Activated CD4-positive, alpha-beta memory T cell treated with anti-CD3 and anti-CD28 coated beads for 36 hours (primary cell): ENCODE results near the gene NRG2. TPM values are rescaled to one million over a fixed set of nuclear protein-coding genes. Genes with fewer than 3 reads are reported as not detected.

ENCODE experiments used
- CTCF ChIA-PET: fragments of 350-600 bp; sonication (Branson Sonifier 250); formaldehyde crosslinking; loops from one replicate; lab custom pipeline; 2021; ENCODE audit warnings: antibody characterized with exemption, inconsistent platforms; lab: Charles Lee
- POLR2A ChIA-PET: fragments of 350-600 bp; sonication (Branson Sonifier 250); formaldehyde crosslinking; loops from one replicate; lab custom pipeline; 2021; ENCODE audit warnings: antibody characterized with exemption; lab: Charles Lee
- DNase-seq: peaks from one replicate; pipeline ENCODE4 v3.0.0-alpha.2; 2020
- H3K27ac Mint-ChIP-seq: one replicate; pipeline ENCODE4 v1.8.0; 2021; ENCODE audit warnings: mixed read lengths
- H3K27me3 Mint-ChIP-seq: one replicate; pipeline ENCODE4 v1.8.0; 2021; ENCODE audit warnings: mixed read lengths
- H3K36me3 Mint-ChIP-seq: one replicate; pipeline ENCODE4 v1.8.0; 2021; ENCODE audit warnings: mixed read lengths
- H3K4me1 Mint-ChIP-seq: one replicate; pipeline ENCODE4 v1.8.0; 2021; ENCODE audit warnings: low read depth, mixed read lengths
- H3K4me3 Mint-ChIP-seq: one replicate; pipeline ENCODE4 v1.8.0; 2021; ENCODE audit warnings: mild to moderate bottlenecking, mixed read lengths
- H3K9me3 Mint-ChIP-seq: one replicate; pipeline ENCODE4 v1.8.0; 2021; ENCODE audit warnings: mixed read lengths
- intact Hi-C: fragments of 100-400 bp; cut with micrococcal nuclease; formaldehyde crosslinking; loops from one replicate; pipeline ENCODE4 v1.15.1; 2023
- total RNA-seq, 2 experiments: library from RNA; stranded (reverse); gene quantifications; one replicate each; pipeline ENCODE4 v1.2.3, GENCODE V29; 2021

NRG2 gene
- total RNA-seq, 2 experiments from 2014 or later: not detected

GRCh38 chr5:139856714-139857113, 186.4 kb downstream of the NRG2 start:
- CTCF ChIA-PET: interaction anchor here (3.1 kb wide), 1 partner anchor 69 kb away, joined by 16 read pairs; no protein-coding TSS in a partner anchor
- intact Hi-C loops: no loop called here

GRCh38 chr5:139855946-139856540, 187.1 kb downstream of the NRG2 start:
- Mint-ChIP-seq H3K27ac (no peak overlapping the region), H3K4me1 (no peaks in the 10 kb centered on the region), H3K36me3 (no peaks in the 10 kb centered on the region), H3K27me3 (no peaks in the 10 kb centered on the region), H3K4me3 (no peak overlapping the region), H3K9me3 (no peaks in the 10 kb centered on the region)
- ChIA-PET POLR2A (no interaction called here), CTCF (interaction anchor here (0.9 to 3.1 kb wide), 3 partner anchors 9 to 113 kb away, joined by 3 to 16 read pairs (median 7); no protein-coding TSS in a partner anchor)
- intact Hi-C loops: no loop called here
- DNase-seq: no peak

More at GRCh38 chr5:139856714-139857113, 186.4 kb downstream of the NRG2 start:
- H3K27ac Mint-ChIP-seq: no peak overlapping the region
- no peak for DNase-seq
- no peaks in the 10 kb centered on the region for H3K4me1 Mint-ChIP-seq
- no peak overlapping the region for H3K4me3 Mint-ChIP-seq
- no peaks in the 10 kb centered on the region for H3K27me3 Mint-ChIP-seq
- no peaks in the 10 kb centered on the region for H3K9me3 Mint-ChIP-seq
- no peaks in the 10 kb centered on the region for H3K36me3 Mint-ChIP-seq
- POLR2A ChIA-PET: no interaction called here

- no peaks in the 10 kb centered on the region for H3K36me3 Mint-ChIP-seq
- no peak overlapping the region for H3K27ac Mint-ChIP-seq
- H3K4me3 Mint-ChIP-seq: no peak overlapping the region
- CTCF ChIA-PET: interaction anchor here (0.9 to 3.1 kb wide), 4 partner anchors 8 to 113 kb away, joined by 3 to 16 read pairs (median 7); no protein-coding TSS in a partner anchor
- POLR2A ChIA-PET: no interaction called here
- H3K4me1 Mint-ChIP-seq: no peaks in the 10 kb centered on the region
- no peaks in the 10 kb centered on the region for H3K9me3 Mint-ChIP-seq
- H3K27me3 Mint-ChIP-seq: no peaks in the 10 kb centered on the region
- DNase-seq: no peak
- intact Hi-C loops: no loop called here
These were observed 187.6 kb downstream of the NRG2 start for GRCh38 chr5:139855451-139855850.

- Mint-ChIP-seq H3K4me1 (no peaks in the 10 kb centered on the region), H3K36me3 (no peaks in the 10 kb centered on the region)
These were observed 188.1 kb downstream of the NRG2 start for GRCh38 chr5:139854953-139855352.

GRCh38 chr5:139854029-139854605, 189.0 kb downstream of the NRG2 start:
- POLR2A ChIA-PET: no interaction called here
- DNase-seq: no peak
- Mint-ChIP-seq H3K27ac (no peak overlapping the region), H3K4me3 (no peak overlapping the region), H3K9me3 (no peaks in the 10 kb centered on the region), H3K4me1 (no peaks in the 10 kb centered on the region), H3K27me3 (no peaks in the 10 kb centered on the region), H3K36me3 (no peaks in the 10 kb centered on the region)
- intact Hi-C loops: no loop called here
- CTCF ChIA-PET: interaction anchor here (1.5 to 3.1 kb wide), 3 partner anchors 9 to 115 kb away, joined by 7 to 16 read pairs (median 7); no protein-coding TSS in a partner anchor

More at GRCh38 chr5:139854953-139855352, 188.1 kb downstream of the NRG2 start:
- DNase-seq: no peak
- ChIA-PET CTCF (interaction anchor here (1.5 to 3.1 kb wide), 3 partner anchors 8 to 114 kb away, joined by 7 to 16 read pairs (median 7); no protein-coding TSS in a partner anchor), POLR2A (no interaction called here)
- Mint-ChIP-seq H3K9me3 (no peaks in the 10 kb centered on the region), H3K4me3 (no peak overlapping the region), H3K27me3 (no peaks in the 10 kb centered on the region), H3K27ac (no peak overlapping the region)
- intact Hi-C loops: no loop called here

- Mint-ChIP-seq H3K4me3 (no peak overlapping the region), H3K4me1 (peaks cover 2% of the 10 kb centered on the region), H3K9me3 (no peaks in the 10 kb centered on the region), H3K27ac (no peak overlapping the region), H3K36me3 (no peaks in the 10 kb centered on the region), H3K27me3 (no peaks in the 10 kb centered on the region)
- ChIA-PET CTCF (interaction anchor here (0.9 to 2.3 kb wide), 3 partner anchors 11 to 65 kb away, joined by 3 to 12 read pairs (median 3); no protein-coding TSS in a partner anchor), POLR2A (no interaction called here)
- no peak for DNase-seq
- intact Hi-C loops: no loop called here
These were observed 190.4 kb downstream of the NRG2 start for GRCh38 chr5:139852696-139853095.

GRCh38 chr5:139851558-139851957, 191.5 kb downstream of the NRG2 start:
- peaks cover 8% of the 10 kb centered on the region for H3K4me1 Mint-ChIP-seq
- H3K9me3 Mint-ChIP-seq: no peaks in the 10 kb centered on the region
- H3K4me3 Mint-ChIP-seq: no peak overlapping the region
- H3K27ac Mint-ChIP-seq: no peak overlapping the region
- H3K36me3 Mint-ChIP-seq: no peaks in the 10 kb centered on the region
- CTCF ChIA-PET: interaction anchor here (2.3 kb wide), 1 partner anchor 64 kb away, joined by 12 read pairs; no protein-coding TSS in a partner anchor
- POLR2A ChIA-PET: no interaction called here
- H3K27me3 Mint-ChIP-seq: peaks cover 2% of the 10 kb centered on the region
- DNase-seq: no peak
- intact Hi-C loops: no loop called here

- H3K4me3 Mint-ChIP-seq: no peak overlapping the region
- peaks cover 10% of the 10 kb centered on the region for H3K27me3 Mint-ChIP-seq
- ChIA-PET POLR2A (no interaction called here), CTCF (interaction anchor here (0.9 to 3.2 kb wide), 4 partner anchors 13 to 120 kb away, joined by 3 to 22 read pairs (median 10); no protein-coding TSS in a partner anchor)
- H3K9me3 Mint-ChIP-seq: no peaks in the 10 kb centered on the region
- H3K4me1 Mint-ChIP-seq: peaks cover 8% of the 10 kb centered on the region
- intact Hi-C loops: no loop called here
- DNase-seq: no peak
- no peaks in the 10 kb centered on the region for H3K36me3 Mint-ChIP-seq
- H3K27ac Mint-ChIP-seq: no peak overlapping the region
These were observed 192.6 kb downstream of the NRG2 start for GRCh38 chr5:139850423-139851016.

- no peak overlapping the region for H3K27ac Mint-ChIP-seq
- H3K4me3 Mint-ChIP-seq: no peak overlapping the region
- ChIA-PET POLR2A (no interaction called here), CTCF (interaction anchor here (0.9 to 3.2 kb wide), 6 partner anchors 13 to 121 kb away, joined by 3 to 22 read pairs (median 8); no protein-coding TSS in a partner anchor)
- H3K27me3 Mint-ChIP-seq: peaks cover 11% of the 10 kb centered on the region
- H3K9me3 Mint-ChIP-seq: no peaks in the 10 kb centered on the region
- no peaks in the 10 kb centered on the region for H3K36me3 Mint-ChIP-seq
- DNase-seq: no peak
- intact Hi-C loops: loop anchor here (10.0 kb wide), 1 partner anchor 305 kb away; no protein-coding TSS in a partner anchor
- peaks cover 8% of the 10 kb centered on the region for H3K4me1 Mint-ChIP-seq
These were observed 193.2 kb downstream of the NRG2 start for GRCh38 chr5:139849942-139850341.

- no peak overlapping the region for H3K27ac Mint-ChIP-seq
- ChIA-PET CTCF (interaction anchor here (0.9 to 3.2 kb wide), 6 partner anchors 14 to 120 kb away, joined by 3 to 22 read pairs (median 8); no protein-coding TSS in a partner anchor), POLR2A (interaction anchor here (1.1 to 1.2 kb wide), 2 partner anchors 13 to 62 kb away, joined by 3 to 4 read pairs; no protein-coding TSS in a partner anchor)
- intact Hi-C loops: loop anchor here (10.0 kb wide), 1 partner anchor 305 kb away; no protein-coding TSS in a partner anchor
- no peak for DNase-seq
- H3K9me3 Mint-ChIP-seq: no peaks in the 10 kb centered on the region
- no peak overlapping the region for H3K4me3 Mint-ChIP-seq
- H3K27me3 Mint-ChIP-seq: peaks cover 12% of the 10 kb centered on the region
- peaks cover 8% of the 10 kb centered on the region for H3K4me1 Mint-ChIP-seq
- no peaks in the 10 kb centered on the region for H3K36me3 Mint-ChIP-seq
These were observed 193.6 kb downstream of the NRG2 start for GRCh38 chr5:139849501-139849900.

- H3K27ac Mint-ChIP-seq: no peak overlapping the region
- H3K9me3 Mint-ChIP-seq: no peaks in the 10 kb centered on the region
- H3K4me3 Mint-ChIP-seq: peak overlapping the region; percentile 57
- intact Hi-C loops: loop anchor here (10.0 kb wide), 1 partner anchor 306 kb away; no protein-coding TSS in a partner anchor
- peak; percentile 28 for DNase-seq
- no peaks in the 10 kb centered on the region for H3K36me3 Mint-ChIP-seq
- CTCF ChIA-PET: interaction anchor here (0.9 to 3.2 kb wide), 6 partner anchors 14 to 120 kb away, joined by 3 to 22 read pairs (median 9); no protein-coding TSS in a partner anchor
- peaks cover 8% of the 10 kb centered on the region for H3K4me1 Mint-ChIP-seq
- POLR2A ChIA-PET: interaction anchor here (1.1 to 1.2 kb wide), 2 partner anchors 14 to 61 kb away, joined by 3 to 4 read pairs; no protein-coding TSS in a partner anchor
- H3K27me3 Mint-ChIP-seq: peaks cover 15% of the 10 kb centered on the region
These were observed 194.5 kb downstream of the NRG2 start for GRCh38 chr5:139848508-139849100.
